Endothelial cell of umbilical vein (primary cell): ENCODE results near the gene PPP1R1B.

Source experiments
- CTCF ChIP-seq, 2 donors: IDR thresholded peaks; 1 replicate in 1 of 2; 2 replicates in 1 of 2; pipeline ENCODE4 v1.5.1; 2011; ENCODE audit warnings: low read length in 2 of 2, mild to moderate bottlenecking in 2 of 2, moderate library complexity in 2 of 2, control low read depth in 1 of 2, inconsistent platforms in 1 of 2, low read depth in 1 of 2; ENCODE audit not compliant: insufficient read depth in 1 of 2; ENCODE audit errors: extremely low read depth in 1 of 2
- EZH2 ChIP-seq: IDR thresholded peaks from 2 replicates; pipeline ENCODE4 v1.6.1; 2012; ENCODE audit warnings: borderline replicate concordance, low read depth, mild to moderate bottlenecking, moderate library complexity, low read length, inconsistent platforms; ENCODE audit not compliant: severe bottlenecking
- FOS ChIP-seq: IDR thresholded peaks from 2 replicates; pipeline ENCODE4 v1.6.1; 2011; ENCODE audit warnings: mild to moderate bottlenecking, low read length, moderate library complexity, borderline replicate concordance; ENCODE audit not compliant: insufficient read depth
- GATA2 ChIP-seq: IDR thresholded peaks from 2 replicates; pipeline ENCODE4 v1.7.0; 2011; ENCODE audit warnings: low read depth, mild to moderate bottlenecking, moderate library complexity, mixed read lengths, low read length; ENCODE audit not compliant: insufficient read length, insufficient read depth
- JUN ChIP-seq: IDR thresholded peaks from 2 replicates; pipeline ENCODE4 v1.6.1; 2011; ENCODE audit warnings: borderline replicate concordance, low read depth; ENCODE audit not compliant: insufficient read length, insufficient read depth
- MYC ChIP-seq: IDR thresholded peaks from one replicate; pipeline ENCODE4 v1.6.1; 2011; ENCODE audit warnings: mild to moderate bottlenecking, low read depth, low read length
- POLR2A ChIP-seq: IDR thresholded peaks from 2 replicates; pipeline ENCODE4 v1.6.1; 2012; ENCODE audit warnings: low read depth, mild to moderate bottlenecking, control low read depth, low read length
- POLR2AphosphoS5 ChIP-seq: IDR thresholded peaks from 2 replicates; pipeline ENCODE4 v1.6.1; 2012; ENCODE audit warnings: low read depth, mild to moderate bottlenecking, control low read depth, low read length, moderate library complexity; ENCODE audit not compliant: insufficient read depth
- TF ChIP-seq, protein P1 (sequence below): IDR thresholded peaks from 2 replicates; pipeline ENCODE4 v1.6.1; 2011; ENCODE audit not compliant: insufficient read depth, insufficient read length

GRCh38 chr17:39608142-39608981 lies 18.4 kb upstream of the PPP1R1B start:
- TF ChIP-seq FOS (no peak), CTCF (IDR thresholded peaks at IDR 0.05; ENCODE audit: extremely low read depth in 1 of 2, insufficient read depth in 1 of 2, low read depth in 1 of 2, low read length in 2 of 2) (no peak), POLR2A (no peak), POLR2AphosphoS5 (no peak), EZH2 (no peak), MYC (no peak), JUN (no peak), GATA2 (no peak)
- TF ChIP-seq, protein P1, sequence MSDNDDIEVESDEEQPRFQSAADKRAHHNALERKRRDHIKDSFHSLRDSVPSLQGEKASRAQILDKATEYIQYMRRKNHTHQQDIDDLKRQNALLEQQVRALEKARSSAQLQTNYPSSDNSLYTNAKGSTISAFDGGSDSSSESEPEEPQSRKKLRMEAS: no peak
